Astrocyte of the spinal cord (primary cell): ENCODE measurements around the gene TIMM8A.

ENCODE experiments used
- DNase-seq: peaks from one replicate; pipeline ENCODE4 v3.0.0; 2011; ENCODE audit warnings: low read depth, low spot score
- H3K4me3 ChIP-seq: 2 replicates; pipeline ENCODE4 v1.5.1; 2011; ENCODE audit warnings: low read depth, mild to moderate bottlenecking, low read length, moderate library complexity
- CTCF ChIP-seq: IDR thresholded peaks from 2 replicates; pipeline ENCODE4 v1.5.1; 2012; ENCODE audit warnings: low read depth, mild to moderate bottlenecking, low read length, inconsistent platforms
- in situ Hi-C: cut with HindIII; loops from 2 replicates; pipeline ENCODE4 v1.10.0; 2017; ENCODE audit warnings: low sequenced_read_pairs

The TIMM8A gene

GRCh38 chrX:101362116-101362515 is 13.6 kb upstream of the TIMM8A start:
- no peak for DNase-seq
- TF ChIP-seq CTCF = no peak
- in situ Hi-C loops = no loop called here
- no peak overlapping the region for H3K4me3 ChIP-seq

GRCh38 chrX:101360390-101360789 is 11.8 kb upstream of the TIMM8A start:
- in situ Hi-C loops = no loop called here
- no peak overlapping the region for H3K4me3 ChIP-seq
- DNase-seq = no peak
- TF ChIP-seq CTCF = no peak

- in situ Hi-C loops = no loop called here
- DNase-seq = no peak
- no peak overlapping the region for H3K4me3 ChIP-seq
- TF ChIP-seq CTCF = no peak
Observed at GRCh38 chrX:101359966-101360365, 11.4 kb upstream of the TIMM8A start.

GRCh38 chrX:101357166-101357795 is 8.7 kb upstream of the TIMM8A start:
- H3K4me3 ChIP-seq = no peak overlapping the region
- no peak for DNase-seq
- TF ChIP-seq CTCF = peak; percentile 40
- in situ Hi-C loops = no loop called here

- peak overlapping the region; percentile 77 for H3K4me3 ChIP-seq
- no peak for TF ChIP-seq CTCF
- in situ Hi-C loops = no loop called here
- DNase-seq = no peak
Observed at GRCh38 chrX:101349193-101349562, 636 bp upstream of the TIMM8A start.

GRCh38 chrX:101347859-101348451 is 587 bp downstream of the TIMM8A start:
- H3K4me3 ChIP-seq = peak overlapping the region; percentile 77
- no peak for TF ChIP-seq CTCF
- peak; percentile 5 for DNase-seq
- in situ Hi-C loops = no loop called here
